ENCODE data around the gene TMEM51. TPM values are rescaled to one million over a fixed set of nuclear protein-coding genes. Genes with fewer than 3 reads are reported as not detected.

TMEM51 gene
- 37.4 and 55.9 TPM in 2 replicates for total RNA-seq

DNA sequence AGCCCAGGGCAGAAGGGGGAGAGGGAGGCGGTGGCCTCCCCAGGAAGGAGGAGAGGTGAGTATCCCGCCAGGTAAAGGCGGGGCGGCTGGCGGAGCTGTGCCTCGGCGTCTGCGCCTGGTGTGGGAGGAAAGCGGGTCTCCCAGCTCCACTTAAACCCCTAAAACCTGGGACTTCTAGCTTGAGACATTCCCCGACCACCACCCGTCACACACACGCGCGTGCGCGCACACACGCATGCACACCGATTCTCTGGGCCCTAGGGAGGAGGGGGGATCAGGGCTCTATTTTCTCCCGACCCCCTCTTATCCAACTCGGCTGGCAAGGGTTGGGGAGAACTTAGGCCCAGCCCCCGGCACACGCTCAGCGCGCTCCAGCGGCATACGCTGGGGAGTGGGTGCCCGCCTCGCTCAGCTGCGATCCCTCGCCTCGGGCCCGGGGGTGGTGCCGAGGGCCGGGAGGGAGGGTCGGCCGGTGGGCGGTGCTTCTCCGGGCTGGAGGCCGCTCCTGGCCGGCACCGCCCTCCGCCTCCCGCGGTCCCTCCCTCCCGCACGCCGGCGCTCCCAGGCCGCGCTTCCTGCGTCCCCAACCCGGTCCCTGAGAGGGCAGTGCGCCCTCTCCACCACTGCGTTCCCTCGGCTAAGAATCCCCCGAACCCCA, at the start of gene TMEM51:
Gene TMEM51 (plus strand): TSS at position 564 of the 658 bp plus-strand sequence. CDS start 61,341 bp downstream, outside the sequence.
- DNase-seq (ENCODE audit: low read depth), result no peak

GRCh38 chr1:15103906-15104305, 49.6 kb upstream of the TMEM51 start:
- no peak for DNase-seq (ENCODE audit: low read depth)

GRCh38 chr1:15104768-15105167, 48.8 kb upstream of the TMEM51 start:
- no peak for DNase-seq (ENCODE audit: low read depth)

GRCh38 chr1:15106608-15107007, 46.9 kb upstream of the TMEM51 start:
- no peak for DNase-seq (ENCODE audit: low read depth)

DNA sequence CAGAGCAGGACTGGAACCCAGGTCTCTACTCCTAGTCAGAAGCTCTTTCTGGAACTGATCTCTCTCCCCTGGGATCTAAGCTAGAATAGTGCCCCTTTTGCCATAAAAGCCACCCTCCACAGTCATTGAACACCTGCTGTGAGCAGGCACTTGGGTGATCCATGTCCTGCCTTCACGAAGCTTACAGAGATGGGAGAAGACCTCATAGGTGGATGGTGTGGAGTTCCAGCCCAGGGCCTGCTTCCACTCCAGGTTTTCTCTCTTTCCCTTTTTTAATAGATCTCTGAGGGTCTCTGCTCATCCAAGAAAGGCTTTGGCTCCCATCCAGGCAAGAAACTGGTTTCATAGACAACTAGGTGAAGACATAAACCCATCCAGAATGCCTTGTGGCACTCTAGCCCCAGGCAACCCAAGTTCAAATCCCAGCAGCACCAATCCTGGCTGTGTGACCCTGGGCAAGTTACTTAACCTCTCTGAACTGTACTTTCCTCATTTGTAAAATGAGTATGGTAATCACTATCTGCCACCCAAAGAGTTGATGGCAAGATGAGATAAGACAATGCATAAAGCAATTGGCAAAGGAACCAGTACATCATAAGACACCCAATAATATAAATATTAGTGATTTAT, 46.4 kb upstream of the TMEM51 start:
- DNase-seq (ENCODE audit: low read depth), result no peak

DNA sequence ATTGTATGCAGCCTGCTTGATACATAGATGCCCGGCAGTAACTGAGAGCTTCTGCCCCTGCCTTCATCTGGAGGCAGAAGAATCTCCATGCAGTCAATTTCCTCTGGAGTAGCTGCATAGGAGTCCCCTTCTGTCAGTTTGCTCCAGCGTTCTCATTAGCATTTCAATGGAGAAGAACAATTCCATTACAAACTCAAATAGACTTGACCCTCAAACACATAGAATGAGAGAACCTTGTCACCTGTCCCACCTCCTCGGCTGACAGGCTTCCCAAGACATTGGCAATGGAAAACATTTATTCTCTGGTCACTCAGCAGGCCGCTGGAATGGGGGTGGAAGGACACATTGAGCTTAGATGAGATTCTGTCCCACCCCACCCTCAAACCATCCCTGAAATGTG, 45.6 kb upstream of the TMEM51 start:
- no peak for DNase-seq (ENCODE audit: low read depth)

DNA sequence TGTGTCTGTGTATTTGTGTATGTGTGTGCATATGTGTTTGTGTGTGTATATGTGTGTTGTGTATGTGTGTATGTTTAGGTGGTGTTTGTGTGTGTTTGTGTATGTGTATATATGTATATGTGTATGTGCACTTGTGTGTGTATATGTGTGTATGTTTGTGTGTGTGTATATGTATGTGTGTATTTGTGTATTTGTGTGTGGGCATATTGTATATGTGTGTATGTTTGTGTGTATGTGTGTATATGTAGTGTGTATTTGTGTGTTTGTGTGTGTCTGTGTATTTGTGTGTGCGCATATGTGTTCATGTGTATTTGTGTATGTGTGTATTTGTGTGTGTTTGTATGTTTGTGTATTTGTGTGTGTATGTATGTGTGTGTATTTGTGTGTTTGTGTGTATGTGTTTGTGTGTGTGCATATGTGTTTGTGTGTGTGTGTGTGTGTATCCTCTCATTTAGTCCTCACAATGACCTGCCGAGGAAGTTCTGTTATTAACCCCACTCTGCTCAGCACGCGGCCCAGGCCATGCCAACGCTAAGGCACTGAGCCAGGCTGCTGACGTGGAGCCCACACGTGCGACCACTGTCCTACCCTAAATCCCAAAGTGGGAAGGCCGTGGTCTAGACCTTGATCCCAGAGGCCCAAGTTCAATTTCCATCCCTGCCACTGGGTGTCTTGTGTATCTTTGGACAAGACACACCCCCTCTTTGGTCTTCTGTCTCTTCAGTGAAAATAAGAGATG, 43.2 kb upstream of the TMEM51 start:
- no peak for DNase-seq (ENCODE audit: low read depth)

GRCh38 chr1:15110867-15111230, 42.7 kb upstream of the TMEM51 start:
- no peak for DNase-seq (ENCODE audit: low read depth)

DNA sequence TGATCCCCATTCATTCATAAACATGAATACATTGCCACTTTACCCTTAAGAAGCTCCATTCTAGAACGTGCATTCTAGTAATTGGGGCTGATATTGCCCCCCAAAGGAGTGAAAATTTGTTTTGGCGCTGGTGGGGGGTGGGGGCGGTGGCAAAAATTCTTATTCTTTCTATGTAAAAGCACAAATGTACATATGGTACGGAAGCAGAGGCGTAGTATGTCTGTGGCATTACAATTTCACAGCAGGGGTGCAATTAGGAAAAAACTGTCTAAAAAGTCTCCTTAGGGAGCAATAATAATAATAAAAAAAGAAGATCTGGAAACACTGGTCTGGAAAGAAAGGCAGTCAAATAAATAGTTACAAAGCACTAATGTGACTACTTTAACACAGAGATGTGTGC, 40.4 kb upstream of the TMEM51 start:
- no peak for DNase-seq (ENCODE audit: low read depth)

DNA sequence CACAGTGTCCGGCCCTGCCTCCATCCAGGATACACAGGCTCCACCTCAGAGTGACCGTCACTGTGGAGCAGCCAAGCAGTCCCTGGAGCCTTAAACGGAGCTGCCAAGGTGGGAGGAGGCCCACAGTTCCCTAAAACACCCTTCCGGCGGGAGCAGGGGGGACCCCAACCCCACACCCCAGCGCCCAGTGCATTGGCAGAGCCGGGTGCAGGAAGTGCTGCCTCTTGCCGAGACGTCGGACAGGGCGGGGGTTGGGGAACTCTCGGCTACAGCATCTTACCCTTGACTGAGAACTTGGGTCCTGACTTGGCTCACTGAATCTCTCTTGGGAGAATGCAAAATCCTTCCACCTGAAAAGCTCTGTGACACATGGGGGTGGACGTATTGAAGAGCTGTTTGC, 38.7 kb upstream of the TMEM51 start:
- no peak for DNase-seq (ENCODE audit: low read depth)

DNA sequence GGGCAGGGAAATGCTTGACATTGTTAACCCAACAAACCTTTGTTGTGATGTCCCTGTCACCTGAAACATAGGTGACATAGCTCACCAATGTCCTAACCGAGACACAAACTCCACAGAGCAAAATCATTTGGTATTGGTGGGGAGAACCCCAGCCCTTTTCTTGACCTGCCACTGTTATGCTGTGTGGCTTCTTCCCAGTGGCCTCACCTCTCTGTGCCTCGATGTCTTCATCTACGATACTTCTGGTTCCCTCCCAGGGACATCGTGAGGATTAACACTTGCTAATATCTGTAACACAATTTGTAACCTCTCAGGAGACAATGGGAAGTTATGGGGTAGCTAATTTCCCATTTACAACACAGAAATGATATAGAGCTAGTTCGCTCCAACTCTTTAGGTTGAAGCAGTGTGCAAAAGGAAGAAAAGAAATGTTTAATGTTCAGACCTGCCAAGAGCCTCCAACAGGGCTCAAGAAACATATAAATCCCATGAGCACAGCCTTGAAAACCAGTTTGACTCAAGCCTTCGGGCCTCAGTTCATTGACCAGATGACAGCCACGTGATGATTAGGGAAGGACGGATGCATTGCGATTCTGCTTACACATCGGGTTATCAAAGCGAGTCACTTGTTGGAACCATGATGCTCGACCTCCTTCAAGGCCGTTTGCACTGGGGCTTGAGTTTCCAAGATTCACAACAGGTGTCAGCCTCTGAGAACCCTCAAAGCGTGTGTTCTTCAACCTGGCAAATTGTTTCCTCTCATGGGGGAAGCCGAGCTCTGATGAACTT, 37.8 kb upstream of the TMEM51 start:
- DNase-seq (ENCODE audit: low read depth), result no peak

- DNase-seq (ENCODE audit: low read depth), result no peak
Measured at GRCh38 chr1:15116966-15117365, 36.6 kb upstream of the TMEM51 start.

DNA sequence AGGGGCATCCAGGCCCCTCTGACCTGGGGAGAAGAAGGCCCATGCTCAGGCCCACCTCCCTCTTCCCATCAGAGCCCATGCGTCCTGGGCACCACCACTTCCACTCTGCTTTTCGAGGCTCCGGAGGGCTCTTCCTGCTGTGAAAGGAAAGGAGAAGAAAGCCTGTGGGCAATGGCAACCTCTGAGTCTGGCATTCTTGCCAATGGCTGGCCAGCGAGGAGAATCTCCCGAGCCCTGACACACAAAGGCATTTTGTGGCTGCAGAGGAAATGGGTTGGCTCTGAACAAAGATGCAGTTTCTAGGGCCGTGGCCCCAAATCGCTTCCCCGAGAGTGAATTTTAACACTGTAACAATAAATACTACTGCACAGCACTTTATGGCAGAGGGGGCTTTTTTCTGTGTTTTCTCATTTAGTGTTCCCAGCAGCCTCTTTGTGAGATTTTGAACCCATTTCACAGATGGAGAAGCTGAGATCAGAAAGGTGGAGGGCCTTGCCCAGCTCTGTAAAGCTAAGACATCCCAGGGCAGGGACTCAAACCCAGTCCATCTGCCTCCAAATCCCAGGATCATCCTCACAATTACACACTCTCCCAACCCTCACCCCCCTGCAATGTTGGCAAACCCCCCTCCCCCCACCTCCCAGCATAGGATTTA, 35.7 kb upstream of the TMEM51 start:
- DNase-seq (ENCODE audit: low read depth), result no peak

DNA sequence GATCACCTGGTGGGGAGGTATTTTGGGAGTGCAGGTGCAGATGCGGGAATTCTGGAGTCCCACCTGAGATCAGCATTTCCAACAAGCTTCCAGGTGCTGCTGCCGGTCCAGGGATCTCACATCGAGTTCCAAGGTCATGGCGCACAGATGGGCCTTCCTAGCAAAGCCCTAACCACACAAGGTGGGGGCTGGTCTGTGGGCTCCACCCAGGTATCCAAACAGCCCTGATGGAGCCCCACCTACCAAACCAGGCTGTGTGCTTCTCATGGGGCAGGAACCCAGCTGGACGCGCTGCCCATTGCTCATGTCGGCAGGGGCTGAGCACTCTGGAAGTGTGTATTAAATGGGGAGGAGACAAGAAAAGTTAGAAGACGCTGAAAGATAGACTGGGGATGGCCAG, 35.0 kb upstream of the TMEM51 start:
- DNase-seq (ENCODE audit: low read depth), result no peak

GRCh38 chr1:15120251-15120945, 33.1 kb upstream of the TMEM51 start:
- no peak for DNase-seq (ENCODE audit: low read depth)

DNA sequence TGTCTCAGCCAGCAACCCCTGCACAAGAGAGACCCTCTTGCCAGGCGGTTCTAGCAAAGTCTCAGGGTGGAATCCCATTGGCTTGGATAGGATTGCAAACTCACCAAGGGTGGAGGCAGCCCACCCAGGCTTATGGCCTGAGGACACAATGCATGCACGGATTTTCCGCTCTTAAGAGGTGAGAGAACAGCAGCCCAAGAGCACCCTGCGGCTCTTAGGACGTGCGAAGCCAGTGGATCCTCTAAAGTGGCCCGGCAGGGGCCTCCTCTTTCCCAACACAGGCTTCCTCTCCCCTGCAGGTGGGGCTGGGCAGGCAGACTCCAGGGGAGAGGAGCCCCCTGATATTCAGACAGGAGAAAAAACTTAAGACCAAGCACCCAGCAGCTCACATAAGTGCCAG, 31.2 kb upstream of the TMEM51 start:
- no peak for DNase-seq (ENCODE audit: low read depth)

- no peak for DNase-seq (ENCODE audit: low read depth)
Measured at GRCh38 chr1:15123270-15123669, 30.3 kb upstream of the TMEM51 start.

DNA sequence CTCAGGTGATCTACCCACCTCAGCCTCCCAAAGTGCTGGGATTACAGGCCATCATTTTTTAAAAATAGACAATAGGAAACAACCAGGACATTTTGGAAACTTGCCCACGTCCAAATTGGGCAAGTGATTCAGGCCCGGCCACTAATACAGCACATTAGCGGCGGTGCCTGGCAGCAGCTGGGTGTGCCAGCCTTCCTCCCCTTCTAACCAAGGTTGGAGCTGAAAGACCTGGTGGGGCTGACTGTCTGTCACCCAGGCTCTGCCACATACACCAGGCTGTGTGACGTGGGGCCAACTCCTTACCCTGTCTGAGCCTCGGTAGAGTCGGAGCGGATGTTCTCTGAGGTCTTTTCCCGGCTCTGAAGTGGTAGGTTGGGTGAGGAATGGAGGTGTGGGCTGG, 29.6 kb upstream of the TMEM51 start:
- no peak for DNase-seq (ENCODE audit: low read depth)

DNA sequence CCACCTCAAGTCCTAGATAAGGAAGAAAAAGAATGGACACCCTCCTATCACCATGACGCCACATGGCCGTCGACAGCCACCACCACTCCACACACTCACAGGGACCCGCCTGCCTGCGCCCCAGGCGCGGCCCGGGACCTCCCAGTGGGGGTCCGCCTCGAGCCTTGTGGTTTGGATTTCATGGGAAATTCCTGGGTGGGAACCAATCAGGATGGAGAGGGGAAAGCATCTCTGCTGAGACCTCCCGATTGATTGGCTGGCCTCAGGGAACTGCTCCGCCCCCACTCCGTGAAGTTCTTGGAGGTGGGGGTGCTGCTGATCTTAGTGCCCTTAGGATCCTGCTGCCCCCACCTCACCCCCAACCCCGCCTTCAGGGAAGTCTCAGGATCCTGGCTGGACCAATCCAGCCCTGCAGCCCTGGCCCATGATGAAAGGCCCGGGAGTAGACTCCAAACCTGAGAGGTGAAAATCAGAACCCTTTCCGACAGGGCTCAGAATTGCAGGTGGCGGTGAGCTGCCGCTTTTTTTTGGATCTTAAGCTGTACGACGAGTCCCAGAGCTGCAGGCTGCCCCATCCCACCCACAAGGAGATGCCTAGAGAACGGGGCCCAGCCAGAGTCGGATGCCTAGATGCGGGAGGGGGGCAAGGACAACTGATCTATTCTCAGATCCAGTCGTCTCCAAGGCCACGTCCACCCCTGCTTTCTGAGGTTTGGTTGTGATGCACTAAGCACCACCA, 29.0 kb upstream of the TMEM51 start:
- no peak for DNase-seq (ENCODE audit: low read depth)

- DNase-seq (ENCODE audit: low read depth), result no peak
Measured at GRCh38 chr1:15125101-15125745, 28.3 kb upstream of the TMEM51 start.
